ENCODE data around the gene TXNRD3. TPM values are rescaled to one million over a fixed set of nuclear protein-coding genes. Genes with fewer than 3 reads are reported as not detected.
"Not testable (repeated sequence)": the region's sequence is repeated elsewhere in the genome, so short reads cannot be mapped to it uniquely, and the experiment has no call there.

TXNRD3 gene
- total RNA-seq, 1 experiment from 2014 or later, result 22.5 TPM

GRCh38 chr3:126599101-126599500 lies 55.8 kb downstream of the TXNRD3 start:
- Histone ChIP-seq H3K4me3 (no peak overlapping the region), H3F3A (ENCODE audit: insufficient read depth, low read depth) (no peaks in the 10 kb centered on the region), H4K20me1 (ENCODE audit: insufficient read depth) (no peaks in the 10 kb centered on the region), H3K9me2 (ENCODE audit: insufficient read depth) (no peaks in the 10 kb centered on the region), H2AFZ (no peak overlapping the region), H3K4me2 (no peak overlapping the region), H3K79me2 (ENCODE audit: low read depth) (no peaks in the 10 kb centered on the region), H3K27ac (no peak overlapping the region), H3K27me3 (ENCODE audit: insufficient read depth, low read depth) (no peaks in the 10 kb centered on the region), H3K4me1 (replicated peaks; ENCODE audit: insufficient read depth) (no peaks in the 10 kb centered on the region), H3K9me3 (ENCODE audit: insufficient read depth, low read depth) (peaks cover 3% of the 10 kb centered on the region; the same call in 1 of the 2 replicates), H3K36me3 (ENCODE audit: low read depth) (0 out of 2 replicates have a peak, but pooled peaks cover 5% of the 10 kb centered on the region)
- intact Hi-C loops (cut with micrococcal nuclease; ENCODE audit: unreplicated experiment), result no loop called here
- no TSS peak for BruUV-seq (replicated peaks)
- no peak for DNase-seq
- POLR2A ChIA-PET (ENCODE audit: unreplicated experiment), result no interaction called here
- CTCF ChIA-PET, result no interaction called here
- no peak for TF ChIP-seq CTCF (conservative IDR thresholded peaks at IDR 0.05)
- no peak for TF ChIP-seq EZH2 (IDR thresholded peaks at IDR 0.05; ENCODE audit: low read depth)

- H3K27me3 ChIP-seq (ENCODE audit: insufficient read depth, low read depth); H3K4me2 ChIP-seq; DNase-seq; H3K4me3 ChIP-seq; BruUV-seq (replicated peaks); H3K79me2 ChIP-seq (ENCODE audit: low read depth); H3K36me3 ChIP-seq (ENCODE audit: low read depth); intact Hi-C loops (cut with micrococcal nuclease; ENCODE audit: unreplicated experiment); POLR2A ChIA-PET (ENCODE audit: unreplicated experiment); H2AFZ ChIP-seq; H3K4me1 ChIP-seq (replicated peaks; ENCODE audit: insufficient read depth); CTCF ChIA-PET; H3K9me2 ChIP-seq (ENCODE audit: insufficient read depth); H3K27ac ChIP-seq; H4K20me1 ChIP-seq (ENCODE audit: insufficient read depth); H3F3A ChIP-seq (ENCODE audit: insufficient read depth, low read depth): not testable (repeated sequence)
- H3K9me3 ChIP-seq (ENCODE audit: insufficient read depth, low read depth), result peaks cover 17% of the 10 kb centered on the region
Observed at GRCh38 chr3:126595479-126595878, 59.4 kb downstream of the TXNRD3 start.

GRCh38 chr3:126591515-126591914 lies 63.4 kb downstream of the TXNRD3 start:
- BruUV-seq (replicated peaks); H2AFZ ChIP-seq; POLR2A ChIA-PET (ENCODE audit: unreplicated experiment); H3K36me3 ChIP-seq (ENCODE audit: low read depth); H3K4me1 ChIP-seq (replicated peaks; ENCODE audit: insufficient read depth); H3F3A ChIP-seq (ENCODE audit: insufficient read depth, low read depth); intact Hi-C loops (cut with micrococcal nuclease; ENCODE audit: unreplicated experiment); H4K20me1 ChIP-seq (ENCODE audit: insufficient read depth); H3K4me3 ChIP-seq; H3K4me2 ChIP-seq; H3K9me2 ChIP-seq (ENCODE audit: insufficient read depth); DNase-seq; H3K27me3 ChIP-seq (ENCODE audit: insufficient read depth, low read depth); H3K27ac ChIP-seq; H3K79me2 ChIP-seq (ENCODE audit: low read depth); CTCF ChIA-PET: not testable (repeated sequence)
- H3K9me3 ChIP-seq (ENCODE audit: insufficient read depth, low read depth), result peaks cover 28% of the 10 kb centered on the region

GRCh38 chr3:126582311-126582710 lies 72.6 kb downstream of the TXNRD3 start:
- no peak overlapping the region for H3K4me2 ChIP-seq
- H3K9me3 ChIP-seq (ENCODE audit: insufficient read depth, low read depth), result no peaks in the 10 kb centered on the region
- H3K4me3 ChIP-seq, result no peak overlapping the region
- H3K9me2 ChIP-seq (ENCODE audit: insufficient read depth), result no peaks in the 10 kb centered on the region
- no peaks in the 10 kb centered on the region for H3K36me3 ChIP-seq (ENCODE audit: low read depth)
- ChIA-PET POLR2A (ENCODE audit: unreplicated experiment) (no interaction called here), CTCF (interaction anchor here (0.7 kb wide), 1 partner anchor 60 kb away, joined by 3 read pairs; no protein-coding TSS in a partner anchor)
- no peaks in the 10 kb centered on the region for H3F3A ChIP-seq (ENCODE audit: insufficient read depth, low read depth)
- DNase-seq, result no peak
- TF ChIP-seq EZH2 (IDR thresholded peaks at IDR 0.05; ENCODE audit: low read depth), result no peak
- TF ChIP-seq CTCF (conservative IDR thresholded peaks at IDR 0.05), result no peak
- H2AFZ ChIP-seq, result no peak overlapping the region
- H3K79me2 ChIP-seq (ENCODE audit: low read depth), result no peaks in the 10 kb centered on the region
- H4K20me1 ChIP-seq (ENCODE audit: insufficient read depth), result no peaks in the 10 kb centered on the region
- no TSS peak for BruUV-seq (replicated peaks)
- H3K27ac ChIP-seq, result no peak overlapping the region
- H3K27me3 ChIP-seq (ENCODE audit: insufficient read depth, low read depth), result peaks cover 38% of the 10 kb centered on the region
- no peaks in the 10 kb centered on the region for H3K4me1 ChIP-seq (replicated peaks; ENCODE audit: insufficient read depth)
- intact Hi-C loops (cut with micrococcal nuclease; ENCODE audit: unreplicated experiment), result no loop called here

Data from PC-9 (cell line).